NK-92 treated with Interleukin-12 subunit alpha and Interleukin-12 subunit beta, amount 100 ng/mL, for 24 hours (cell line): ENCODE measurements around the gene AAGAB.
"Not testable (repeated sequence)": the region's sequence is repeated elsewhere in the genome, so short reads cannot be mapped to it uniquely, and the experiment has no call there.

ENCODE experiments used
- DNase-seq: peaks from one replicate; lab custom pipeline; 2025; lab: John Stamatoyannopoulos, UW

The AAGAB gene

DNA sequence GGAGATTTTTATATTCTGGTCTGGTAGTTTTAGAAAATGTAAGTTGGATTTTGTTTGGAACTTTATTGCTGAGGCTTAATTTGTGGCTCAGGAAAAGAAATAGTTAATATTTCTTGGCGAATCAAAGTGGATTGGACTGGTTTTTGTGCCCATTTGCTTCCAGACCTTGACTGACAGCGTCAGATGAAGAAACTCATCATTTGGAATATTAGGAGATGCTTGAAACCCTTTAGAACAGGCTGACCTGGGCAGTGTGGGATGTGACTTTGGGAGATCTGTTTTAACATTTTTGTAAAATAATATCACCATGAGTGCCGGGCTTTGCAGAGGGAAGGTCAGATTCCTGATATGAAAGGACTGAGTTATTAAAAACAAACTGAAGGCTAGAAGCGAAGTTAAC lies 83.0 kb downstream of the AAGAB start:
- DNase-seq = no peak

- DNase-seq = no peak
Measured at GRCh38 chr15:67170143-67170925, 84.1 kb downstream of the AAGAB start.

DNA sequence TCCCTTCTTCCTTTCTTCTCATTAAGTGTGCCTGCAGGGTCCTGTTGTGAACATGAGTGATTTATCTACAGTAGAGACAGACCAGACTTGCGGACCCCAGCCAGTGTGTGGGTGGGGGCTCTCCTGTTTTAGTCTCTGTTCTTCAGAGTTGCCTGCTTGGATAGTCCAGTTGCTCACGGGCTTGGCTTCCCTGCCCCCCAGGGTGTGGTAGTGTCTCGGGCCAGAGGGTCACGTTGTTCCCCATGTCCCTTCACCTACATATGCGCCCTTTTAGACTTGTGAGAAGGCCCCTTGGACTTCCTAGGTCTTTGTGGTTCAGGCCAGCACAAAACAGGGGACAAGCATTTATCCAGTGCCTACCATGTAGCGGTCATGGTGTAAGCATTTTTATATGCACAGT lies 85.8 kb downstream of the AAGAB start:
- no peak for DNase-seq

DNA sequence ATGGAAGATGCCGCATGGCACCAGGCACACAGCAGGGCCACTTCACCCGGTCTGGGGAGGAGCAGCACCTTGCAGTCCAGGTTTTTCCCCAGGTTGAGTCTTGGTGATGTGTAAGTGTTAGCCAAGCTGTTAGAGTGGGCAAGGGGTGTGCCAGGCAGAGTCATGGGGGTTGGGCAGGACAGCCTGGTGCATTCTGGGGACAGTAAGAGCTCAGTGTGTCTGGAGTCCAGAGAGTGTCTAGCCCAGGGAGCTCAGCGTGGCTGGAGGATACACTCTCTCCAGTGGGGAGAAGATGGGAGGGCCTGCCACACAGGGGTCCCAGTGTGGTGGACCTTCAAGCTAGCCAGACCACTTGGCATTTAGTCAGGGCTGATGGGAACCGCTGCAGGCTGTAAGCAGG lies 87.4 kb downstream of the AAGAB start:
- DNase-seq = no peak

- DNase-seq = no peak
Measured at GRCh38 chr15:67166280-67167009, 88.0 kb downstream of the AAGAB start.

GRCh38 chr15:67165254-67166253 lies 88.9 kb downstream of the AAGAB start:
- no peak for DNase-seq

GRCh38 chr15:67164811-67165253 lies 89.6 kb downstream of the AAGAB start:
- DNase-seq = no peak

GRCh38 chr15:67164401-67164791 lies 90.1 kb downstream of the AAGAB start:
- no peak for DNase-seq

- DNase-seq = no peak
Measured at GRCh38 chr15:67163180-67163579, 91.3 kb downstream of the AAGAB start.

DNA sequence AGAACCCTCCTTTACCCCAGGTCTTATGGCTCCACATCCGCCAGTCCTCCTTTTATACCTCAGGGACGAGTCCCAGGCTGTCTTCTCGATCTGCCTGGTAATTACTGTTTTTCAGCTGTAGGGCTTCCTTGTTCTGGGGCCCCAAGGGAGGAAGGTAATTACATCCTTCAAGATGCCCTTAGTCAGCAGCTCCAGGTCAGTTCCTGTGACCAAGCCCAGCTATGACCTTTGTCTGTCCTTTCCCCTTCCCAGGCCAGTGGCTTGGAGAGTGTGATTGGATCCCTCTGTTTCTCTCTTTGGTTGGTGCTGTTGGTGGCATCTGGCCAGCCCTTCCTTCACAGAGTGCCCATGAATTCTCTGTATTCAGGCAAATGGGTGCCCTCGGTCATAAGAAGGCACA lies 92.6 kb downstream of the AAGAB start:
- no peak for DNase-seq

DNA sequence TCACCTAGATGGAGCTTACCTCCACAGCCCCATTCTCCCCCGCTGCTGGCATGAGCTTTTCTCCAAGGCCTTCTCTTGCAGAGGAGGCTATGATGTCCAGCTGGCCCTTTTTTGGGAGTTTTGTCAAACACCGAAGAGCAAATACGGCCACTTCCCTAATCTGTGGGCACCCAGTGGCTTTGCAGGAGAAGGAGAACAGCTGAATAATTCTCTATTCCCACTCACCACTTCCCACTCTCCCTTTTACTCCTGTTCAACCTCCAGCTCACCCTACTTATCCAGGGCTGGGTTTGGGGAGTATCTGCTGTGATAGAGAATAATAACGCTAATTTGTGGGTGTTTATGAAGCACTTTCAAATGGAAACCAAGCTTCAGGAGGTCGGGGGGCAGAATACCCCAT lies 93.0 kb downstream of the AAGAB start:
- DNase-seq = no peak

GRCh38 chr15:67158367-67158766 lies 96.1 kb downstream of the AAGAB start:
- DNase-seq = no peak

DNA sequence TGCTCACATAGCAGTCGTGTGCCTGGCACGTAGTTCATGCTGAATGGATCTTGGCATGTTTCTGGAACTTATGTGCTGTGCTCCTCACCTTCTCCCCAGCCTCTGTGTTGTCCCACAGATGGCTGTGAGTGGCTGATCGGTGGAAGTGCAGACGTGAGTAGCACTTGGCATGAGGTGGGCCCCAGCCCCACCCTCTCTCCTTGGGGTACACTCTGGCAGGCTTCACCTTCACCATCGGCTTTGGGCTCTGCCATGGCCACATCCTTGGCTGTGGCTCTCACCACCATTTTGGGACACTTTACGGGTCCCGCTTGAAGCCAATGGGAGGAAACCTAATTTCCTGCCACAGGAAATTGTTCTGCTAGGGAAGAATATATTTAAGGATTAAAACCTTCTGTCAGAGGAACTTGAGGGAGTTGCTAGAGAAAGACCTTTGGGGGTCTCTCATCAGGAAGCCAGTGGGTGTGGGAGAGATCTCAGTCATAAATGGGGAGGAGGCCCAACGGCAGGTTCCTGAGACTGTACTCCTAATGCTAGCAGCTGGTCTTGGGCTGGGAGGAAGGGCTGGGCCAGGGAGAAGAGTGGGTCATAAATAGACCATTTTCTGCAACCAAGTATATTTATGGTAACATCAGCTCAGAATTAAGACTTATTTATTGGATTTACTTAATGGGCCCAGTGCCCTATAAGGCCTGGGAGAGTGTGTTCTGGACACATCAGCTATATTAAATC lies 96.8 kb downstream of the AAGAB start:
- no peak for DNase-seq

- DNase-seq = no peak
Measured at GRCh38 chr15:67156834-67157233, 97.6 kb downstream of the AAGAB start.

DNA sequence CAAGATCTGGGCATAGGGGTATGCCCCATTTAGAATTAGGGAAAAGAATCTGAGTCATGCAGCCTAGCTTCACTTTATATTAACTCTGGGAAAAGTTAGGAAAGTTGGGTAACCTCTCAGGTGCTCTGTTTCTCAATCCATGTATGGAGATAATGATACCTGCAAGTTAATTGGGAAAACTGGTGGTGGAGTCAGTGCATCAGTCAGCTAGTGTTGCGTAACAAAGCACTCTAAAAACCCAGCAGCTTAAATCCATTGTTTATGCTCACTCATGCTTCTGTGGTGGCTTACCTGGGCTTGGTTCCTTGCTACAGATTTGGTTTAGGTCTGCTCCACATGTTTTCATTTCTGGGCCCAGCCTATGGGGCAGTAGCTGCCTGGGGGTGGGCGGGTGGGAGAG lies 98.0 kb downstream of the AAGAB start:
- DNase-seq = no peak

DNA sequence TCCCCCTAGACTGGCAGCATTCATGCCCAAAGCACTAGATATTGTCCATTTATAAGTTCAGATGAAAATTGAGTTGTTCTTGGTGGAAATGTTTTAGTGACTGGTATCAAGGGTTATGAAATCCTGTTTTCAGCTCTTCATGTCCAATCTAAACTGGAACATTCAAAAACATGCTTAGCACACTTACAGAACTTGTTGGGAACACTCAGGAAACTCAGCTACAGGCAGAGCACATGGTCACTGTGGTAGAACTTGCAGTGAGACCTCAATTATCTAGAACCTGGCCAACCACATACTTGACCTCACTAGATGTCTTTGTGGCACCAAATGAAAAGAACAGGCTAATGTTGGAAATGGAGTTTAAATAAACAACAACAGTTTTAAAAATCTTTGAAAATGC lies 100.2 kb downstream of the AAGAB start:
- DNase-seq = no peak

GRCh38 chr15:67153044-67153443 lies 101.4 kb downstream of the AAGAB start:
- not testable (repeated sequence) for DNase-seq

- no peak for DNase-seq
Measured at GRCh38 chr15:67152429-67152828, 102.0 kb downstream of the AAGAB start.
